Cardiac atrium fibroblast (primary cell): ENCODE data around the gene LRRC19. TPM values are rescaled to one million over a fixed set of nuclear protein-coding genes. Genes with fewer than 3 reads are reported as not detected.

Experiments
- total RNA-seq: library from RNA; depleted of rRNA; stranded (reverse); fragments of >200 nt; gene quantifications from 2 replicates; pipeline ENCODE4 v1.2.3, GENCODE V29; 2015

The LRRC19 gene
- not detected in 2 replicates for total RNA-seq

GRCh38 chr9:27005491-27005890, at the start of gene LRRC19:
TSS of gene LRRC19 (minus strand) at chr9:27005672. CDS start at chr9:26999694, 5,978 bp downstream.

GRCh38 chr9:26955921-26956859, 49.3 kb downstream of the LRRC19 start, which contains the start of gene IFT74:
TSS of gene IFT74 (plus strand) at chr9:26956412. CDS start at chr9:26961968, 5,556 bp downstream.

GRCh38 chr9:26946753-26947727, 58.4 kb downstream of the LRRC19 start, which contains the start of gene PLAA:
TSS of gene PLAA (minus strand) at chr9:26947242. CDS start at chr9:26947045, 197 bp downstream.

Other genes starting within 250 kb of the LRRC19 start
- gene CAAP1, start 112.9 kb downstream of the LRRC19 start, total RNA-seq: 17.2 and 17.3 TPM in 2 replicates
- 20.3 and 42.8 TPM in 2 replicates for gene PLAA, start 58.4 kb downstream of the LRRC19 start, total RNA-seq
- gene IFT74, start 49.3 kb downstream of the LRRC19 start, total RNA-seq: 5.8 and 8.1 TPM in 2 replicates
- 3.2 and 10.5 TPM in 2 replicates for gene TEK, start 103.6 kb upstream of the LRRC19 start, total RNA-seq